Measurements from ENCODE around the gene ZNF185. TPM values are rescaled to one million over a fixed set of nuclear protein-coding genes. Genes with fewer than 3 reads are reported as not detected.

The ZNF185 gene
- total and polyA plus RNA-seq, 9 of the 15 experiments (the other 6 are each of a cell fraction or from before 2014, with no cell fraction given) = 0.08 to 1.1 (median 0.22) TPM

- TF ChIP-seq NR2C2 (CRISPR knock-in tag; IDR thresholded peaks at IDR 0.05) = no peak
- TF ChIP-seq NR2C2 (tag; IDR thresholded peaks at IDR 0.05) = peak; percentile 47; the same call in 1 of the 2 replicates
- TF ChIP-seq ZBED1 (IDR thresholded peaks at IDR 0.05) = peak; percentile 40; the same call in 1 of the 2 replicates
- no peak for TF ChIP-seq ATF3 (IDR thresholded peaks at IDR 0.05)
- 0 out of 2 replicates have a peak, but pooled peaks have one; percentile 41 for TF ChIP-seq ATF3 (CRISPR knock-in tag; conservative IDR thresholded peaks at IDR 0.05)
- no peak for TF ChIP-seq WHSC1 (IDR thresholded peaks at IDR 0.05; ENCODE audit: low read length)
- no peak for TF ChIP-seq RBM15 (IDR thresholded peaks at IDR 0.05; ENCODE audit: insufficient read depth, low read length)
- TF ChIP-seq BRD4 (IDR thresholded peaks at IDR 0.05) = no peak
- TF ChIP-seq ZBTB11 (CRISPR knock-in tag; IDR thresholded peaks at IDR 0.05) = peak in 1 of 3 experiments; percentile 48; a peak in 1 of 6 replicates
- TF ChIP-seq SP1 (CRISPR knock-in tag; IDR thresholded peaks at IDR 0.05) = peak; percentile 79; the same call in 1 of the 2 replicates
- TF ChIP-seq CCNT2 (IDR thresholded peaks at IDR 0.05; ENCODE audit: borderline replicate concordance, extremely low read depth, insufficient read length, low read depth, low read length) = peak; percentile 45
- no peak for TF ChIP-seq ZNF384 (IDR thresholded peaks at IDR 0.05; ENCODE audit: low read depth, low read length)
- TF ChIP-seq ZBTB9 (CRISPR knock-in tag; IDR thresholded peaks at IDR 0.05) = no peak
- TF ChIP-seq SUPT5H (IDR thresholded peaks at IDR 0.05) = peak; percentile 49; the same call in 1 of the 2 replicates
- peak; percentile 97 for TF ChIP-seq GMEB1 (CRISPR knock-in tag; IDR thresholded peaks at IDR 0.05)
- TF ChIP-seq ZBTB33 (CRISPR knock-in tag; IDR thresholded peaks at IDR 0.05) = peak; percentile 68
- peak; percentile 99 for TF ChIP-seq KAT8 (IDR thresholded peaks at IDR 0.05; ENCODE audit: low read depth)
- peak; percentile 43 for TF ChIP-seq BHLHE40 (IDR thresholded peaks at IDR 0.05; ENCODE audit: low read length)
Measured at GRCh38 chrX:152941328-152942076, 43.6 kb downstream of the ZNF185 start (continued).
